IMR-90 (cell line): Measurements from ENCODE around the gene DNMT3B. TPM values are rescaled to one million over a fixed set of nuclear protein-coding genes. Genes with fewer than 3 reads are reported as not detected.

ENCODE experiments used
- polyA plus RNA-seq, 3 experiments: library from polyadenylated mRNA; depleted of rRNA; stranded (reverse); fragments of >200 nt; gene quantifications; 2 replicates each; pipeline ENCODE4 v1.2.3, GENCODE V29; 2012; ENCODE audit warnings: low replicate concordance in 1 of 3
- total RNA-seq: library from RNA; depleted of rRNA; stranded (reverse); fragments of >200 nt; gene quantifications from 2 replicates; pipeline ENCODE4 v1.2.3, GENCODE V29; 2012; rRNA removed

DNMT3B gene
- total and polyA plus RNA-seq, 2 of the 4 experiments (the other 2 are of a cell fraction), result 1.3 to 1.9 TPM

Other genes starting within 250 kb of the DNMT3B start
- 4.7 and 5.6 TPM in 2 replicates for gene NOL4L, start 177.1 kb upstream of the DNMT3B start, total RNA-seq
- 13.3 and 16.6 TPM in 2 replicates for gene NOL4L, start 177.1 kb upstream of the DNMT3B start, polyA plus RNA-seq (2012; rRNA removed)
- gene C20orf203, start 88.4 kb upstream of the DNMT3B start, total RNA-seq, result not detected in 2 replicates
- 0.10 TPM in 1 of 2 replicates, not detected in the other for gene C20orf203, start 88.4 kb upstream of the DNMT3B start, polyA plus RNA-seq (2012; rRNA removed)
- 46.9 and 51.8 TPM in 2 replicates for gene COMMD7, start 18.9 kb upstream of the DNMT3B start, total RNA-seq
- gene COMMD7, start 18.9 kb upstream of the DNMT3B start, polyA plus RNA-seq (2012; rRNA removed), result 62.0 and 67.5 TPM in 2 replicates
- 82.6 and 205 TPM in 2 replicates for gene MAPRE1, start 57.6 kb downstream of the DNMT3B start, total RNA-seq
- gene MAPRE1, start 57.6 kb downstream of the DNMT3B start, polyA plus RNA-seq (2012; rRNA removed), result 87.8 and 107 TPM in 2 replicates
- gene EFCAB8, start 96.5 kb downstream of the DNMT3B start, total RNA-seq, result not detected in 2 replicates
- 0.03 TPM in 1 of 2 replicates, not detected in the other for gene EFCAB8, start 96.5 kb downstream of the DNMT3B start, polyA plus RNA-seq (2012; rRNA removed)
- not detected in 2 replicates for gene SUN5, start 242.0 kb downstream of the DNMT3B start, total RNA-seq
- not detected in 2 replicates for gene SUN5, start 242.0 kb downstream of the DNMT3B start, polyA plus RNA-seq (2012; rRNA removed)
- gene BPIFB2, start 245.3 kb downstream of the DNMT3B start, total RNA-seq, result not detected in 2 replicates
- gene BPIFB2, start 245.3 kb downstream of the DNMT3B start, polyA plus RNA-seq (2012; rRNA removed), result not detected in 2 replicates